SK-N-SH treated with all-trans-retinoic acid at 6 μM for 48 hours (cell line): ENCODE data around the gene FES.

Source experiments
- ATAC-seq: fragments of 200-7000 bp; cut with Tn5 transposase; 3 replicates; pipeline ENCODE4 v1.9.1; 2020; ENCODE audit warnings: mild to moderate bottlenecking, moderate library complexity
- BACH2 ChIP-seq: fragments of 250-450 bp; sonication (Bioruptor Pico); IDR thresholded peaks from 2 replicates; pipeline ENCODE4 v1.9.0; 2021; ENCODE audit warnings: mild to moderate bottlenecking, borderline replicate concordance
- CREB5 ChIP-seq: fragments of 250-450 bp; sonication (Bioruptor Pico); IDR thresholded peaks from 2 replicates; pipeline ENCODE4 v1.5.1; 2020; ENCODE audit warnings: low read depth, mild to moderate bottlenecking, moderate library complexity
- CSRNP3 ChIP-seq: fragments of 250-450 bp; sonication (Bioruptor Pico); IDR thresholded peaks from 2 replicates; pipeline ENCODE4 v1.5.1; 2021; ENCODE audit warnings: mild to moderate bottlenecking, moderate library complexity
- GLIS3 ChIP-seq: fragments of 250-450 bp; sonication (Bioruptor Pico); IDR thresholded peaks from 2 replicates; pipeline ENCODE4 v1.5.0; 2020; ENCODE audit warnings: mild to moderate bottlenecking, moderate library complexity
- ISL1 ChIP-seq: fragments of 250-450 bp; sonication (Bioruptor Pico); IDR thresholded peaks from 2 replicates; pipeline ENCODE4 v2.1.2; 2022; ENCODE audit warnings: mild to moderate bottlenecking, moderate library complexity
- OSR1 ChIP-seq: fragments of 250-450 bp; sonication (Bioruptor Pico); IDR thresholded peaks from 2 replicates; pipeline ENCODE4 v1.8.0; 2022; ENCODE audit warnings: moderate library complexity, mild to moderate bottlenecking, inconsistent platforms
- POU6F1 ChIP-seq: fragments of 250-450 bp; sonication (Bioruptor Pico); IDR thresholded peaks from 2 replicates; pipeline ENCODE4 v1.8.0; 2021; ENCODE audit warnings: low read depth, mild to moderate bottlenecking, moderate library complexity, borderline replicate concordance
- PPARA ChIP-seq: fragments of 250-450 bp; sonication (Bioruptor Pico); IDR thresholded peaks from 2 replicates; pipeline ENCODE4 v1.5.0; 2020; ENCODE audit warnings: mild to moderate bottlenecking, borderline replicate concordance
- RARB ChIP-seq: fragments of 250-450 bp; sonication (Bioruptor Pico); IDR thresholded peaks from 2 replicates; pipeline ENCODE4 v1.8.0; 2021; ENCODE audit warnings: mild to moderate bottlenecking, moderate library complexity
- TCF4 ChIP-seq: fragments of 250-450 bp; sonication (Bioruptor Pico); IDR thresholded peaks from 2 replicates; pipeline ENCODE4 v1.8.0; 2021; ENCODE audit warnings: mild to moderate bottlenecking, moderate library complexity, borderline replicate concordance
- TOX ChIP-seq: fragments of 250-450 bp; sonication (Bioruptor Pico); IDR thresholded peaks from 2 replicates; pipeline ENCODE4 v1.8.0; 2021; ENCODE audit warnings: mild to moderate bottlenecking, moderate library complexity, borderline replicate concordance
- TSHZ2 ChIP-seq: fragments of 250-450 bp; sonication (Bioruptor Pico); IDR thresholded peaks from 2 replicates; pipeline ENCODE4 v1.5.0; 2020; ENCODE audit warnings: mild to moderate bottlenecking, moderate library complexity
- ZC3H10 ChIP-seq: fragments of 250-450 bp; sonication (Bioruptor Pico); IDR thresholded peaks from 2 replicates; pipeline ENCODE4 v1.5.1; 2021; ENCODE audit warnings: mild to moderate bottlenecking, moderate library complexity
- ZFP3 ChIP-seq: fragments of 250-450 bp; sonication (Bioruptor Pico); IDR thresholded peaks from 2 replicates; pipeline ENCODE4 v1.5.0; 2020; ENCODE audit warnings: mild to moderate bottlenecking, moderate library complexity
- ZFP30 ChIP-seq: fragments of 450-650 bp; formaldehyde crosslinking; IDR thresholded peaks from 2 replicates; pipeline ENCODE4 v1.5.0; 2022; ENCODE audit warnings: mild to moderate bottlenecking, moderate library complexity
- ZNF565 ChIP-seq: fragments of 450-650 bp; formaldehyde crosslinking; conservative IDR thresholded peaks from 2 replicates; pipeline ENCODE4 v1.5.0; 2020; ENCODE audit warnings: low read depth, mild to moderate bottlenecking, moderate library complexity
- ZNF70 ChIP-seq: fragments of 450-650 bp; formaldehyde crosslinking; IDR thresholded peaks from 2 replicates; pipeline ENCODE4 v1.5.0; 2020; ENCODE audit warnings: mild to moderate bottlenecking, moderate library complexity
- TF ChIP-seq, protein P1 (sequence below): fragments of 250-450 bp; sonication (Bioruptor Pico); IDR thresholded peaks from 2 replicates; pipeline ENCODE4 v1.8.0; 2020; ENCODE audit warnings: mild to moderate bottlenecking, moderate library complexity, borderline replicate concordance

The FES gene

GRCh38 chr15:90836296-90836871 is 47.9 kb upstream of the FES start (continued):
- TF ChIP-seq, protein P1, sequence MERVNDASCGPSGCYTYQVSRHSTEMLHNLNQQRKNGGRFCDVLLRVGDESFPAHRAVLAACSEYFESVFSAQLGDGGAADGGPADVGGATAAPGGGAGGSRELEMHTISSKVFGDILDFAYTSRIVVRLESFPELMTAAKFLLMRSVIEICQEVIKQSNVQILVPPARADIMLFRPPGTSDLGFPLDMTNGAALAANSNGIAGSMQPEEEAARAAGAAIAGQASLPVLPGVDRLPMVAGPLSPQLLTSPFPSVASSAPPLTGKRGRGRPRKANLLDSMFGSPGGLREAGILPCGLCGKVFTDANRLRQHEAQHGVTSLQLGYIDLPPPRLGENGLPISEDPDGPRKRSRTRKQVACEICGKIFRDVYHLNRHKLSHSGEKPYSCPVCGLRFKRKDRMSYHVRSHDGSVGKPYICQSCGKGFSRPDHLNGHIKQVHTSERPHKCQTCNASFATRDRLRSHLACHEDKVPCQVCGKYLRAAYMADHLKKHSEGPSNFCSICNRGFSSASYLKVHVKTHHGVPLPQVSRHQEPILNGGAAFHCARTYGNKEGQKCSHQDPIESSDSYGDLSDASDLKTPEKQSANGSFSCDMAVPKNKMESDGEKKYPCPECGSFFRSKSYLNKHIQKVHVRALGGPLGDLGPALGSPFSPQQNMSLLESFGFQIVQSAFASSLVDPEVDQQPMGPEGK (CRISPR knock-in tag) = no peak
- TF ChIP-seq ZNF70 (CRISPR knock-in tag) = no peak
- TF ChIP-seq, all 23 proteins: peak for 0

DNA sequence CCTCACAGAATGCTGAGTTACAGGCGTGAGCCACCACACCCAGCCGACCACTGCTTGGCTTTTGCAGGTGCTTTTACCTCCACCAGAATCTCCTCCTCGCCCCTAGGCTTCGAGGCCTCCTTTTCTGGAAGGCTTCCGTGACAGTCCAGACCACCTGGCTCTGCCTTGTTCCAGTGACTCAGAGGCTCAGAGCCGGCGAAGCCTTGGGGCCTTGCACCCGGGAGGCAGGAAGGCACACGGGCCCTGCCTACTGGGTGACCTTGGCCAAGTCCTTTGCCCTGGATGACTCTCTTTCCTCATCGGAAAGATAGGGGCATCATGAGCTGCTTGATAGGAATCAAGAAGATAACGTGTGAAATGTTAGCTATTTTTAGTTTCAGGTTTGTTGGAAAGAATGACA is 47.2 kb upstream of the FES start:
- TF ChIP-seq TSHZ2 (CRISPR knock-in tag) (no peak), PPARA (CRISPR knock-in tag) (no peak), ZFP3 (no peak), ZFP30 (CRISPR knock-in tag) (no peak), CSRNP3 (CRISPR knock-in tag) (no peak), OSR1 (no peak)
- no peak for ATAC-seq

GRCh38 chr15:90838139-90838538 is 46.2 kb upstream of the FES start:
- ATAC-seq = no peak
- TF ChIP-seq ZFP3 (no peak), ZNF565 (CRISPR knock-in tag) (no peak), ISL1 (CRISPR knock-in tag) (no peak), POU6F1 (CRISPR knock-in tag) (no peak), TCF4 (CRISPR knock-in tag) (no peak), TSHZ2 (CRISPR knock-in tag) (no peak), CREB5 (no peak), ZNF70 (CRISPR knock-in tag) (no peak), GLIS3 (CRISPR knock-in tag) (no peak), PPARA (CRISPR knock-in tag) (no peak), RARB (CRISPR knock-in tag) (no peak), TOX (CRISPR knock-in tag) (no peak), OSR1 (no peak), CSRNP3 (CRISPR knock-in tag) (no peak), BACH2 (CRISPR knock-in tag) (no peak), ZC3H10 (CRISPR knock-in tag) (no peak), ZFP30 (CRISPR knock-in tag) (no peak)
- TF ChIP-seq, protein P1 (CRISPR knock-in tag) = no peak
